Colonic mucosa (tissue), 4 donors: Measurements from ENCODE around the gene AK2. TPM values are rescaled to one million over a fixed set of nuclear protein-coding genes. Genes with fewer than 3 reads are reported as not detected.

Experiments used
- DNase-seq: peaks from one replicate; pipeline ENCODE4 v3.0.0-alpha.2; 2020
- H3K27ac ChIP-seq: fragments of 200-600 bp; one replicate; pipeline ENCODE4 v1.8.0; 2021
- H3K27me3 ChIP-seq: fragments of 200-600 bp; one replicate; pipeline ENCODE4 v1.8.0; 2021
- H3K36me3 ChIP-seq: fragments of 200-600 bp; one replicate; pipeline ENCODE4 v1.8.0; 2021
- H3K4me1 ChIP-seq: fragments of 200-600 bp; one replicate; pipeline ENCODE4 v1.8.0; 2021; ENCODE audit warnings: mild to moderate bottlenecking
- H3K4me3 ChIP-seq: fragments of 200-600 bp; one replicate; pipeline ENCODE4 v1.8.0; 2021
- H3K9ac ChIP-seq, 2 donors: one replicate each; pipeline ENCODE4 v1.7.0; 2013; ENCODE audit warnings: control low read depth in 2 of 2, low read depth in 2 of 2, low read length in 2 of 2
- H3K9me3 ChIP-seq: fragments of 200-600 bp; one replicate; pipeline ENCODE4 v1.8.0; 2021
- intact Hi-C: fragments of 100-400 bp; cut with DNase I; formaldehyde crosslinking; loops from one replicate; pipeline ENCODE4 v1.14.1; 2022
- total RNA-seq, 2 donors: library from RNA; stranded (reverse); fragmentation: NEBNext Ultra II Directional in 1 of 2; extraction: Animal tissue kit (Norgen Biotek cat#: 25700) in 1 of 2; gene quantifications; one replicate each; pipeline ENCODE4 v1.2.1, GENCODE V29; 2021
- TF ChIP-seq, protein P1 (sequence below): fragments of 200-600 bp; IDR thresholded peaks from one replicate; pipeline ENCODE4 v1.8.0; 2022; ENCODE audit warnings: antibody characterized with exemption, mild to moderate bottlenecking
- donor health status: healthy.
- donor health status: DM: no; HTN: no; CAD: no.
- donor health status: DM: no; HTN: no; CAD: no.

The AK2 gene
- total RNA-seq, 2 donors from 2014 or later, result 206 to 243 TPM

DNA sequence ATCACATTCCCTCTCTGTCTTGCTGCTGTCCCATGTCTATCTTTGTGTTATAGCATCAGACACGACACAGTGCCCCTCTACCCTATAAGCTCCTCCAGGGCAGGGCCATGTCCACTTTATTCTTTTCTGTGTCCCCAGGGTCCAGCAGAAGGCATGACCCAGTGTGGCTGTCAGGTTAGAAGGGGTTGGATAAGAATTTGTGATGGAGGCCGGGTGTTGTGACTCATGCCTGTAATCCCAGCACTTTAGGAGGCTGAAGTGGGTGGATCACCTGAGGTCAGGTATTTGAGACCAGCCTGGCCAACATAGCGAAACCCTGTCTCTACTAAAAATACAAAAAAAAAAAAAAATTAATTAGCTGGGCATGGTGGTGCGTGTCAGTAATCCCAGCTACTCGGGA is 45.8 kb downstream of the AK2 start:
- TF ChIP-seq, protein P1, sequence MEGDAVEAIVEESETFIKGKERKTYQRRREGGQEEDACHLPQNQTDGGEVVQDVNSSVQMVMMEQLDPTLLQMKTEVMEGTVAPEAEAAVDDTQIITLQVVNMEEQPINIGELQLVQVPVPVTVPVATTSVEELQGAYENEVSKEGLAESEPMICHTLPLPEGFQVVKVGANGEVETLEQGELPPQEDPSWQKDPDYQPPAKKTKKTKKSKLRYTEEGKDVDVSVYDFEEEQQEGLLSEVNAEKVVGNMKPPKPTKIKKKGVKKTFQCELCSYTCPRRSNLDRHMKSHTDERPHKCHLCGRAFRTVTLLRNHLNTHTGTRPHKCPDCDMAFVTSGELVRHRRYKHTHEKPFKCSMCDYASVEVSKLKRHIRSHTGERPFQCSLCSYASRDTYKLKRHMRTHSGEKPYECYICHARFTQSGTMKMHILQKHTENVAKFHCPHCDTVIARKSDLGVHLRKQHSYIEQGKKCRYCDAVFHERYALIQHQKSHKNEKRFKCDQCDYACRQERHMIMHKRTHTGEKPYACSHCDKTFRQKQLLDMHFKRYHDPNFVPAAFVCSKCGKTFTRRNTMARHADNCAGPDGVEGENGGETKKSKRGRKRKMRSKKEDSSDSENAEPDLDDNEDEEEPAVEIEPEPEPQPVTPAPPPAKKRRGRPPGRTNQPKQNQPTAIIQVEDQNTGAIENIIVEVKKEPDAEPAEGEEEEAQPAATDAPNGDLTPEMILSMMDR, result no peak
- no peak overlapping the region for H3K4me3 ChIP-seq
- peaks cover 5% of the 10 kb centered on the region for H3K4me1 ChIP-seq
- H3K27ac ChIP-seq, result no peak overlapping the region
- no peaks in the 10 kb centered on the region for H3K9me3 ChIP-seq
- H3K36me3 ChIP-seq, result no peaks in the 10 kb centered on the region
- H3K27me3 ChIP-seq, result no peaks in the 10 kb centered on the region
- DNase-seq, result no peak
- intact Hi-C loops, result no loop called here
- H3K9ac ChIP-seq, result no peak overlapping the region

DNA sequence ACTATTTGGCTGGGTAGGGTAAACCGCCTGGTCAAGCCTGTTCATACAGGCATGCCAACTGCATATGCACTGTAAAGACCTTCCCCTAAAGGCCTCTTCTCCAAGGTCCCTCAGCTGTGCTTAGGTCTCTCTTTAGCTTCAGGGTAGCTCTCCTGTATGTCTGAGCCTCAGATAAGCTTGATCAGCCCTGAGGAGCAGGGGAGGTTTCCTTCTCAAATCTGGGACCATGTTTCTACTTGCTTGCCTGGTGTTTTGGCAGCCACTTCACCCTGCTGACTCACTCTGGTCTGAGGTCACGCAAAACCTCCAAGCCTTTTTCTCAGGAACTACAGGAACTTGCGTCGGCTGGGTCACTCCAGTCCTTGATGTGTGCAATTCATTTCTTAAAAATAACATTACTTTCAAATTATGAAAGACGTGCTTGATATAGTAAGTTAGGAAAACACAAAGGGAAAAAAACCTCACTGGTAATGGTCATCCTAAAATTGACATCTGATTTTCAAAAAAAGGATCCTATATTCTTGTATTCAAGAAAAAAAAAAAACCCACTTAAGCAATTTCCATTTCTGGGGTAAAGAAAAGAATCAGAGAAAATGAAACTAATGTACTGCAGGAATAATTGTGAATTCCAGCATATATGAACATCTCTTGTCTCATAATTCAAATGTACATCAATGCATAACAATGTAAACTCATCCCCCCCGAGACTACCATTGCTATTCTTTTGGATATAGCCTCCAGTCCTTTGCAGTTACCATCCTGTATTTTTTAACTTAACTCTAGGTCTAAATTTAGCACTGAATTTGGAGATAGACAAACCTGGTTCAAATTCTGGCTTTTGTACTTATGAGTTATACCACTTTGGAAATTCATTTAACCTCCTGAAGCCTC is 47.3 kb downstream of the AK2 start:
- Histone ChIP-seq H3K4me3 (no peak overlapping the region), H3K27me3 (no peaks in the 10 kb centered on the region), H3K4me1 (peaks cover 5% of the 10 kb centered on the region), H3K36me3 (no peaks in the 10 kb centered on the region), H3K9me3 (no peaks in the 10 kb centered on the region), H3K27ac (peak overlapping the region; percentile 23), H3K9ac (peak overlapping the region in 1 of 2 donors; percentile 8)
- TF ChIP-seq, protein P1, result no peak
- DNase-seq, result peak; percentile 56
- intact Hi-C loops, result no loop called here

DNA sequence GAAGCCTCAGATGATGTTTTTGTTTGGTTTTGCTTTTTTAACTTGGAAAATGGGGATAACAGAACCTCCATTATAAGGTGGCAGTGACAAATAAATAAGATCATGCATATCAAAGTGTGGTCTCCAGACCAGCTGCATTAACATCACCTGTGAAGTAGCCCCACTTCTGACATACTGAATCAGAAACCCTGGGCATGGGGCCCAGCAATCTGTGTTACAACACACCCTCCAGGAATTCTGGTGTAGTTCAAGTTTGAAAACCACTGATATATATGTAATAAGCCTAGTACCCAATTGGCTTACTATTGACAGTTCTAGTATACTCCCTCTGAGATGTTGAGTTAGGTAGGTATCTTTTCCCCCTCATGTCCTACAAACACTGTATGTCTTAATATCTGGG is 48.0 kb downstream of the AK2 start:
- Histone ChIP-seq H3K9ac (no peak overlapping the region), H3K4me1 (peaks cover 5% of the 10 kb centered on the region), H3K4me3 (no peak overlapping the region), H3K9me3 (no peaks in the 10 kb centered on the region), H3K36me3 (no peaks in the 10 kb centered on the region), H3K27ac (peak overlapping the region; percentile 23), H3K27me3 (no peaks in the 10 kb centered on the region)
- intact Hi-C loops, result no loop called here
- TF ChIP-seq, protein P1, result no peak
- DNase-seq, result no peak

DNA sequence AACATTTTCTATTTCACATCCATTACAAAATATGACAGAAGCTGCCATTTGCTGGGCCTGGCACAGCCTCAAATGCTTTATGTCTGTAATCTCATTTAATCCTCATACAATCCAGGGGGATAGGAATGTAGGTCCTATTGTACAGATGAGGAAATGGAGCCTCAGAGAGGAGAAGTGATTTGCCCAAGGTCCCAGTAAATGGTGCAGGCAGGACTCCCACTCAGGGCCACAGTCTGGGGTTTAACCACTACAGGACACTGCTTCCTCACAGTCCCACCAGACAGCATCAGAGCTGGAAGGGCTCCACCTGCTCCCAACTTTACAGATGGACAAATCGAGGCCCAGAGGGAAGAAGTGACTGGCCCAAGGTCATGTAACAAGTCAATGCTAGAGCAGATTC is 51.5 kb downstream of the AK2 start:
- TF ChIP-seq, protein P1, result no peak
- Histone ChIP-seq H3K36me3 (no peaks in the 10 kb centered on the region), H3K4me1 (peaks cover 12% of the 10 kb centered on the region), H3K27ac (no peak overlapping the region), H3K27me3 (no peaks in the 10 kb centered on the region), H3K9ac (no peak overlapping the region), H3K9me3 (no peaks in the 10 kb centered on the region), H3K4me3 (no peak overlapping the region)
- DNase-seq, result no peak
- intact Hi-C loops, result no loop called here

DNA sequence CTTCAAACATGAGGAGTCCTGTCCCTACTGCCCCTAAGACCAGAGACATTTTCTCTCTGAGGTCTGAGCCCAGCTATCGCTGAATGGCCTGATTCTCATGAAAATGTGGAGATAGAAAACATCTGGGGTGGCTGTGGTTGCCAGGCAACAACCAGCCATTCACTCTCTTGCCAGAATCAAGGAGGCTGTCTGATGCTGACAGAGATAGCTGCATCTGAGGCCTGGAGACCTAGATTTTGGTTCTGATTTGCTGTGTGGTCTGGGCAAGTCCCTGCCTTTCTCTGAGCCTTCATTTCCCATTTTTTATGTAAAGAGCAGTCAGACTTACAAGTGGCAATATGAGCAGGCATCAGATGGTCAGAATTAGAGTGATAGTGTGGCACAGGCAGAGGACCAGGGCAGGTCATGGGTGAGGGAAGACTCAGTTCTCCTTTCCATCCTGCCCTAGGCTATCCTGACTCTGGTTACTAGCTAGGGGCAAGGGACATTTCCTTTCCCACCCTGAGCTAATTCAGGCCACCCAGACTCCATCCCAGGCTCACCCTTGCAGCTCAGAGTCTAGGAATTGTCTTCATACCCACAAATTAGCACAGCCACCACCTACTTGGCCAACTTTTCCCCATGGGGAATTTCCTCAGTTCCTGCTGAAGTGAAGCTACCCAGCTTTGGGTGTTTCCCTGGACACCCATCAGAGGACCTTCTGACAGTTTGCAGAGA is 52.1 kb downstream of the AK2 start:
- H3K36me3 ChIP-seq, result no peaks in the 10 kb centered on the region
- no peaks in the 10 kb centered on the region for H3K27me3 ChIP-seq
- H3K4me3 ChIP-seq, result no peak overlapping the region
- intact Hi-C loops, result no loop called here
- TF ChIP-seq, protein P1, result no peak
- no peak overlapping the region for H3K27ac ChIP-seq
- no peak overlapping the region for H3K9ac ChIP-seq
- no peak for DNase-seq
- peaks cover 12% of the 10 kb centered on the region for H3K4me1 ChIP-seq
- no peaks in the 10 kb centered on the region for H3K9me3 ChIP-seq
